GM19035 (cell line): Measurements from ENCODE around the gene MRPL54.

Source experiments
- ATAC-seq: cut with Tn5 transposase; IDR thresholded peaks from one replicate; pipeline ENCODE4 v1.9.1; 2021; ENCODE audit not compliant: unreplicated experiment

MRPL54 gene

DNA sequence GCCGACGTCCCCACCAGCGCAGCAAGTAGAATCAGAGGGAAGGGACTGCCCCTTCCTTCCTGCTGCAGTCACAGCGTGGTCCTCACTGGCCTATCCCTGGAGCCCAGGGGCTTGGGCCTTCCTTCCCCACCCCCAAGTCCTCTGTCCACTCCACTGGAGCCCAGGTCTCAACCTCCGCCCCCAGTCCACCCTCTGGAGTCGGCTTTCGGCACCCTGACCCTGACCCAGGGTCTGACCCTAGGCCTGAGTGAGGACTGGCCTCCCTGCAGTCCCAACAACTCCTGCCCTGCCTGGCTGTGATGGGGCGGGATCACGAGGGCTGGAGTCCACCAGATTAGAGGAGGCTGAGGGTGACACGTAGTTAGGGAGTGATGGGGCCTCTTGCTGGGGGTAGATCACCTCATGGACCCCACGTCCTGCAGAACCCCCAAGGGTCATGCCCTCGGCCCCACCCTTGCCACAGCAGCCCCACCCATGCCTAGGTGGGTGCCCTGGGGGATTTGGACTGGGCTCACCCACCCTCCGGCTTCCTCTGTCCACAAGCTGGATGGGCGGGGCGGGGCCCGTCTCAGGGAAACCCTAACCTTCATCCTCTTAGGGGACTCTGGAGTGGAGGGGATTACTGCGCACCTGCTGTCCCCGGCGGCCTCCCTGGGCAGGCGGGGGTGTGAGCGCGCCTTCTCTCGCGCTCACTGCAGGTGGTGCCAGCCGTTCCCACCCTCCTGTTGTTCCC, 5.7 kb downstream of the MRPL54 start:
- ATAC-seq = no peak

DNA sequence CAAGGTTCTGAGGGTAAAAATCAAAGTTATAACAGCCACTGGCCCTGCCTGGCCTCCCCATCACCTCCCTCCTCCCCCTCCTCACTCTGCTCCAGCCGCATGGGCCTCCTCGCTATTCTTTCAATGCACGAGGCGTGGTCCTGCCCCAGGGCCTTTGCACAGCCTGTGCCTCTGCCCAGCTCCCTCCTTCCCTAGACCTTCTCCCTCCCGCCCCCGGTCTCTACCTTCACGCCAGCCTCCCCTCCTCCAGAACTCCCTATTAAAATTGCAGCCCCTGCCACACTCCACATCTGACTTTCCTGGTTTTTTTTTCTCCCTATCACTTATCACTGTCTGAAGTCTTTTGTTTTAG, 6.2 kb downstream of the MRPL54 start:
- ATAC-seq = no peak

DNA sequence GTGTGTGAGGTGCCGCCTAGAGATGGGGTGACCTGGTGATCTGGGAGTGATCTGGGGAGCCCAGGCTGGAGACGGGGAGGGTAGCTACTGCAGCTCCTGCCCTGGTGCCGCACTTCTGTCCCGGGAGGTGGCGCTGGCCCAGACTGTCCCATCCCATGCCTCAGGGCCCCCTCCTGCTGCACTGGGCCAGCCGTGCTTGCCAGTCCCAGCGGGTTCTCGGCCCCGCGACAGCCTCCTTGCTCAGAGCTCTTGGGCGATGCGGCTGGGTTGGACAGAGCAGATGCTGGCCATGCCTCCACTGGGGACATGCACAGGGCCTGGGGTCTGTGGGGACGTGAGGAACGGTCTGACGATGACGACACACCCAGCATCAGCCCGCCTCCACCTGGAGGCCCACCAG, 7.0 kb downstream of the MRPL54 start:
- no peak for ATAC-seq

DNA sequence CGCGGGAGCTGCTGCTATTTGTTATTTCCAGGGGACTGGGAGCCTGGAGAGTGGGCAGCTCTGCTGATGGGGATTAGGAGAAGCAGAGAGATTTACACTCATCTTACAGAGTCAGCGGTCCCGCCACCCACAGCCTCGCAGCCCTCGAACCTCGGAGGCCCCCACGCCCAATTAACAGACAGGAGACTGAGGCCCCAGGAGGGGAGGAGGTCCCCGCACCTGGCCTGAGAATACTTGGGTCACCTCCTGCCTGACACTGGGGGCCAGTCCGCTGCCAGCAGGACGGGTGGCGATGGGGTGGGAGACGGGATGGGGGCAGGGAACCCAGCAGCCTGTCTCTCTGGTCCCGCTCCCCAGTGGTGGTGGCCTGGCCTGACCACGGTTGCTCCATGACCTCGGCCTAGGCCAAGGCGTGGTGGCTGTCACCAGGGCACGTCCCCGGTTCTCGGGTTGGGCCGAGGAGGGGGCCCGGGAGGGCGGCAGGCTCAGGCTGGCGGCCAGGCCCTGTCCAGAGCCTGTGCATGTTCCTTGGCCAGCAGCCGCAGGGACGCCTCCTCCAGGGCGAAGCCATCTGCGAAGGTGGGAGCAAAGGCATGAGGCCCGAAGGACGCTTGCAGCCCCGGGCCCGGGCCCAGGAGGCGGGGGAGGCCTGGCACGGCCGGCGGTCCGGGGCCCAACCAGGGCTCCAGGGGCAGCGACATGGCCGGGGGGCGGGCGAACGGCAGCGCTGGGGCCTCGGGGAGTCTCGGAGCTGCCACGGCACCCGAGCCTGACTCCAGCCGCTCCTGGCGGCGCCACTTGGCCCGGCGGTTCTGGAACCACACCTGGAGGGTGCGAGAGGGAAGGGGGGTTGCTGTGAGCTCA, 7.9 kb downstream of the MRPL54 start:
- no peak for ATAC-seq

DNA sequence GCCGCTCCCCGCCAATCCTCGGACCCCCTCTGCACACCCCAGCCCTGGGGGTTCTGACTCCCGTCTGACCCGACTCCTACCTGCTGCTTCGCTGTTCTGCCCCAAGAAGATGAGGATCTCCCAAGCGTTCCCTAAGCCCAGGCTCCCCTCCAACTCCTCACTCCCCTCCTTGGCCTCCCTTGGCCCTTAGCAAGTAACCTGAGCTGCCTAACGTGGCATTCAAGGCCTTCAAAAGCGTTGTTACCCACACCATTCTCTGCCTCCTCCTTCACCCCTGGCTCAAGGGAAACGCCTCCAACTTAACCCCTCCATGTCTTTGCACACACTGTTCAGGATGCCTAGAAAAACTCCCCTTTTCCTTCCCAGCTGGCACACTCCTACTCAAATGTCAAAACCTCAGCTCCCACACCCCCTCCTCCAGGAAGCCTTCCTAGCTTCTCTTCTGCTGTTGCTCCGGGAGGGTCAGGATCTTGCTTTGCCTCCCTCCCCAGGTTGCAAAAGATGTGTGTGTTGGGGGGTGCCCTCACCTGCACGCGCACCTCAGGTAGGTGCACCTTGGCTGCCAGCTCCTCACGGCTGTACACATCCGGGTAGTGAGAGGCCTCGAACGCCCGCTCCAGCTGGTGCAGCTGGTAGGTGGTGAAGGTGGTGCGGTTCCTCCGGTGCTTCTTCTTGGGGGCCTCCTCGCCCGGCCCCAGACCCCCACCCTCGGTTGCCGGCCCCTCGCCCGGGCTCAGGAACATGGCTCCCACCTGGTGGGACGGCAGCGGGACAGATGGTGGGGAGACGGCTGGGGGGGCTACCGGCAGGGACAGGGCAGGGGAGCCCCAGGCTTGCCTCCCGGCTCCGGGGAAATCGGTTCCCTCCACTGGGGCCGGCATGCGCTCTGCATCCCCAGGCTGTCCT, 8.8 kb downstream of the MRPL54 start:
- ATAC-seq = no peak

DNA sequence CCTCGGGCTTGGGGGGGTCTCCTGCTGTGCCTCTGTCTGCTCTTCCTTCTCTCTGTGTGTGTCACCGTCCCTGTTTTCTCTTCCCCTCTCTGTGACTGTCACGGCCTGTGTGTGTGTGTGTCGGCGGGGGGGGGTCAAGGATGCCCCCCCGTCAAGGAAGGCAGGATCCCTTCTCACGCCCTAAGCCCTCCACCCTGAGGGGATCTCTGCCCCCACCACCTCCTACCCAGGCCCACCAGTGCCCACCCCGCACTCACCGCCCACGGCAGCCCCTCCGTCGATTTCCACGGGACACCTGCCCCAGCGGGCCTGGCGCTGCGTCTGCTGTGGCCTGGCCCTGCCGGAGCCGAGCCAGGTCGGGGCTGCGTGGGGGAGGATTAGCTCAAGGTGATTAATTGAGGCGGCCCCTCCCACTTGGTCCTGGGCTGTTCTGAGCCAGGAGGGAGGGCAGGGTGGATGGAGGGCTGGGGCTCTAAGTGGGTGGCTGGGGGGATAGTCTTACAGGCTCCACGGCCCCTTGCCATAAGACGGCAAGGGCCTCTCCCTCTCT, 9.5 kb downstream of the MRPL54 start, which contains the start of gene RAX2:
Gene RAX2 (minus strand): TSS at position 323 of the 550 bp plus-strand sequence. CDS start 486 bp downstream, outside the sequence.
- ATAC-seq = no peak

DNA sequence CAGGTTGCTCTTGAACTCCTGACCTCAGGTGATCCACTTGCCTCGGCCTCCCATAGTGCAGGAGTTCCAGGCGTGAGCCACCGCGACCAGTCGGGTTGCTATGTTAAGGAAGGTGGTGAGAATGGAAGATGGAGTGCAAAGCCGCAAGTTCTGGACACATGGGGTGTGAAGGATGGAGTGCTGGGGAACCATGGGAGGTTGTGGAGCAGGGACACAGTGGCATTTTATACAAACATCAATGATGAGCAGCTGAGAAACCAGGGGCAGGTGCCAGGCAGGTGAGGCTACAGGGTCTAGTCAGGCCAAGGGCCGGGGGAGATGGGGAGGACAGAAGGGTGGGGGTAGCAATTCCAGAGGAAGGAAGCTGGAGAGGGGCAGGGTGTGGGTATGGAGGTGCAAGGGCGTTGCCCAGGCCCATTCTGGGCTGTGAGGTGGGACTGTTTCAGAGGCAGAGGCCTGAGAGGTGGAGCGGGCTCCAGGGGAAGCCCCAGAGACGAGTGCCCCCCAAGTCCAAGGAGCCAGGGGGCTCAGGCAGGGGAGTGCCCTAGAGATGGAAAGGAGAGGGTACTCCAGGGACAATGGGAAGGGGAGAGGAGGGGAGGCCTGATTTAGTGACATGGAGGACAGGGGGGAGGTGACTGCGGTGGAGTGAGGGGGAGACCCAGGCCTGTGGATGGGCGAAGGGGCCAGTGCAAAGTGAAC, 11.5 kb downstream of the MRPL54 start:
- no peak for ATAC-seq

DNA sequence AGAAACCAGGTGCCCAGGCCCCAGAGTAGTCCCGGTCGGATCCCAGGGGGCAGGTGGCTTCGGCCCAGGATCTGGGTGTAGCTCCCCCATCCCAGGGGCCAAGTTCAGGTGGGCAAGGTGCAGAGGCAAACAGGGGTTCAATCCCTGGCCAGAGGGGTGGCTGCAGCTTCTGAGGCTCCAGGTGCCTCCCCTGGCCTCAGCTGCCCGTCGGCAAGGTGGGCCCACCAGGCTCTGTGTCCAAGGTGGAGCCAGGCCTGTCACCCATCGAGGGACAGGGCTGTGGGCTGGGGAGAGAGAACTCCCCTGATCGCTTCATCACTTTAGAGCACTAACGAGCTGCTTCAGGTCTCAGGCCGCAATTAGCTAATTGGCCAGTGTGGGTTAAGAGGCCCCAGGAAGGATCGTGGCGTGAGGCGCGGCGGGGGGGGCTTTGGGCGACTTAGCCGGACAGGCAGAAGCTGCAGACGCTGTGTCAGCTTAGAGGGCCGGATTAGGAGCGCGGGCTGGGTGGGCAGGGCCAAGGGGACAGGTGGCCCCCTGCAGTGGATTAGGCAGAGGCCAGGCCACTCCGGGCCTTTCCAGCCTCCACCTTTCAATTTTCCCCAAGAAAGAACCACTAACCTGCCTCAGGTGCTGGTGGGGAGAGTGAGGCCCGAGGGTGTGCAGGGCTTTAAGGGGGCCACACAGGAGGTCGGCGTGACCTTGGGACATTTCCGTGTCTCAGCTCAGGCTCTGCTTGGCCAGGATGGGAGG, 12.3 kb downstream of the MRPL54 start:
- ATAC-seq = no peak

DNA sequence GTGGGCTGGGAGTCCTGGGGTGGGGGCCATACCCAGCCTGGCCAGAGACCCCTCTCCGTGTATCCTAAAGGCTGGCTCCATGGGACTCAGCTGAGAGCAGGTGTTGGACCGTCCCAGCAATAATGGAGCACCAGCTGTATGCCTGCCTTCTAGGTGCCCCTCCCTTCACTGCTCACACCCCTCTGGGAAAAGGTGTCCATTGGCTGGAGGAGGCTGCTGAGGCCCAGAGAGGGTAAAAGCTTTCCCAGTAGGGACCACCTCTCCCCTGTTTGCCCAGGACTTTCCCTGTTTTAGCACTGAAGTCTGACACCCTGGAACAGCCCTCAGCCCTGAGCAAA, 12.9 kb downstream of the MRPL54 start:
- no peak for ATAC-seq

DNA sequence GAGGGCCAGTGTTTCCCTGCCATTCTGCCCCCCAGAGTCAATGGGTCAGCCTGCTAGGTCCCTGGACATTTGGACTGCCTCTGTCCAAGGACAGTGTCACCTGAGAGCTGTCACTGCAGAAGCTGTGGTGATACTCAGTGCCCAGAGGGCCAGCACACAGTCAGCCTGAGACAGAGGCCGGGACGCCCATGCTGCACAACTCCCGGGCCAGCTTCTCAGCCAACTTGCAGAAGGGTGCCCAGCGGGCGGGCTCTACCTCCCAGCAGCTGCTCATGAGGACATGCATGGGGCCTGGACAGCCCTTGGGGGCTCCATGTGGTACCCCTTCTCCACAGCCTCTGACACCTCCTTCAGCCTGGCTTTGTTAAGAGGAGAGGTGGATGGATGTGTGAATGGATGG, 13.3 kb downstream of the MRPL54 start:
- ATAC-seq = no peak

DNA sequence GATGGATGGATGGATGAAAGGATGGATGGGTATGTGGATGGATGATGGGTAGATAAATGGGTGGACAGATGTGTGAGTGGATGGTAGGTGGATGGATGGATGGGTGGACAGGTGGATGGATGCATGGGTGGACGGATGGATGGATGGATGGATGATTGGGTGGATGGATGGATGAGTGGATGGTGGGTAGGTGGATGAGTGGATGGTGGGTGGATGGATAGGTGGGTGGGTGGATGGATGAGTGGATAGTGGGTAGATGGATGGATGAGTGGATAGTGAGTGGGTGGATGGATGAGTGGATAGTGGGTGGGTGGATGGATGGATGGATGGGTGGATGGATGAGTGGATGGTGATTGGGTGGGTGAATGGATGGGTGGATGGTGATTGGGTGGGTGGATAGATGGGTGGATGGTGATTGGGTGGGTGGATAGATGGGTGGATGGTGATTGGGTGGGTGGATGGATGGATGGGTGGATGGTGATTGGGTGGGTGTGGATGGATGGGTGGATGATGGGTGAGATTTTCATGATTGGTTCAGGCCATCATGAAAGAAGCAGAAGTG, 14.1 kb downstream of the MRPL54 start:
- ATAC-seq = no peak

DNA sequence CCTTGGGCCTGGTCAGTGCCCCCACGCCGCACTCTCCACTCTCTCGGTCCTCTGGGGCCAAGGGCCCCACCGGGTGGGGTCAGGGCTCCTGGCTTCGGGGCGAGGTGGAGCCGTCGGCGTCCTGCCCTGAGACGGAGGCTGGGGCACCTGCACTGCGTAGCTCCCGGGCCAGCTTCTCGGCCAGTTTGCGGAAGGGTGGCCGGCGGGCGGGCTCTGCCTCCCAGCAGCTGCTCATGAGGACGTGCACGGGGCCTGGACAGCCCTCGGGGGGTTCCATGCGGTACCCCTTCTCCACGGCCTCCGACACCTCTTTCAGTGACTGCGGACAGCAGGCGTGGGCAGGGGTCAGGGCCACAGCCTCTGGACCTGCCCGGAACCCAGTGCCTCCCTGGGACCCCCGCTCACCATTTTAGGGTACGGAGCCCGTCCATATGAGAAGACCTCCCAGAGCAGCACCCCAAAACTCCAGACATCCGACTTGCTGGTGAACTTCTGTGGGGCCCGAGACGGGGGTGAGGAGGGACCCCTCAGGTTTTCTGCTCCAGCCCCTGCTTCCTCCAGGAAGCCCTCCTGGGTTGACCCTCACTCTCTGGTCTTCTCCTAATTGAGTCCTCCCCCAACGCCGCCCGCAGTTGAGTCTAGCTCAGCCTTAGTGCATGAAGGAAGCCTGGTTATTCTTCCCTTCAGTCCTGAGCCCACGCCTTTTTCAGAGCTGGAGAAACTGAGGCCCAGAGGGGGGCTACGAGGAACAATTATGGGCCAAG, 15.8 kb downstream of the MRPL54 start:
- ATAC-seq = no peak

DNA sequence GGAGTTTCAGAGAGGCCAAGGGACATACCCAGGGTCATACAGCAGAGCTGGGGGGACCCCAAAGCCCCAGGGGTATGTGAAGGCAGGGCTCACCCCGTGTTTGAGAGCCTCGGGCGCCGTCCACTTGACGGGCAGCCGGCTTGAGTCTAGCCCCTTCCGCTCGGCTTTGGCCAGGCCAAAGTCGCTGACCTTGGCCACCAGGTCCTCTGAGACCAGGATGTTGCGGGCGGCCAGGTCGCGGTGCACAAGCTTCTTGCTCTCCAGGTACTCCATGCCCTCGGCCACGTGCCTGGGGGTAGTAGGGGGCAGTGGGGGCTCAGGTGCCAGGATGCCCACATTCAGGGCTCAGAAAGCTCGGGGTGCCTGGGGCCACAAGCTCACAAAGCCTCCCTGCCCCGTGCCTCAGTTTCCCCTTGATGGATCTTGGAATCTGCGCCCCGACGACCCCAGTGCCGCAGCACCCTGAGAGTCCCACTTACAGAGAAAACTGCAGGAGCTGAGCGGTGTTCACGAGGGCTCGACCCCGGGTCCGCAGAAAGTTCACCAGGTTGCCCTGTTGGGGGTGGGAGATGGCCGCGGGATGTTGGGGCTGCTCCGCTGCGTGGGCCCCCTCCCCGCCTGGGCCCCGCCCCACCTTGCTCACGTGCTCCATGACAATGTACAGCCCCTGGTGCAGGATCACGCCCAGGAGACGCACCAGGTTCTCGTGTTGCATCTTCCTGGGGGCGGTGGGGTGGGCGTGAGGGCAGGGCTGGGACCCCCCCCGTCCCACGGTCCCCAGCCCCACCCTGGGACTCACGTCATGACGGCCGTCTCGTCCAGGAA, 16.6 kb downstream of the MRPL54 start:
- ATAC-seq = no peak

DNA sequence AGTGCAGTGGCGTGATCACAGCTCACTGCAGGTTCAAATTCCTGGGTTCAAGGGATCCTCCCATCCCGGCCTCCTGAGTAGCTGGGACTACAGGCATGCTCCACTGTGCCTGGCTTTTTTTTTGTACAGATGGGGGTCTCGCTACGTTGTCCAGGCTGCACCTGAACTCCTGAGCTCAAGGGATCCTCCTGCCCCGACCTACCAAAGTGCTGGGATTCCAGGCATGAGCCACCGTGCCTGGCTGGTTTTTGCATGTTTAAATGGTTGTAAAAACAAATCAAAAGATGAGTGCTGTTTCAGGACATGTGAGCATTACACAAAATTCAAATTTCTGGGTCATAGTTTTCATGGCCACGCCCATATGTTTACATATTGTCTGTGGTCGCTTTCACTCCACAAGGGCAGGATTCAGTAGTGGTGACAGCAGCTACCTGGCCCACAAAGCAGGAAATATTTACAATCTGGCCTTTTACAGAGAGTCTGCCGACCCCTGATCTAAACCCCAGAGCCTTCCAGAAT, 18.4 kb downstream of the MRPL54 start:
- ATAC-seq = no peak

DNA sequence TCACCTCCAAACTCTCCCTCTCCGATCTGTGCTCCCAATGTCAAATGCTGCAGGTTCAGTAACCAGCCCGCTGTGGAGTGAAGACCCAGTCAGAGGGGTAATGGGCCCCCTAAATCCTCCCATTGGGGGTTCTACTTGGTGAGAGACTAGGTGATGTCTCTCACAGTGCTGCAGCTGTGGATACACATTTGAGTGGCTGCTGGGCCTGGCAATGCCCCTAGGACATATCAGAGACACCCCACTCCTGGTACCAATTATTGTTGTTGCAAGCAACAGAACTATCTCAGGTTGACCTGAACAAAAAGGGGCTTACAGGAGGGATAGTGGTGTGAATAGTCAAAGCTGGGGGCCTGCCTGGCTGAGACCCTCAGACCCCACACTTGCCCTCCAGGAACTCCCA, 19.1 kb downstream of the MRPL54 start:
- ATAC-seq = no peak

DNA sequence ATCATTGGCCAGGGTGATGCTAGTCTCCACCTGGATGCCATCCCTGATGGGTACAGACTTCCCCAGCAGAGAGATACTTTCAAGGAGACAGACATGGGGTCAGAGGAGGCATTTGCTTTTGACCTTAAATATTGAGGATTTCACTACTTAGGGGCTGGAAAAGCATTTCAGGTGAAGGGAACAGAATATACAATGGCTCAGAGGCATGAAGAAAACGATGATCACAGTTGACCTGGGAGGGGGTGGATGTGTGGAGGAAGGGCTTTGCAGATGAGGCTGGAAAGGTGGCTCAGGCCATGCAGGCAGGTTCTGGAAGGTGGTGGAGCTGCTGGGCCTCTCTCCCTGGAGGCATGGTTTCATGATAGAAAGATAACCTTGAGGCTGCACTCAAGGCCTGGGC, 19.8 kb downstream of the MRPL54 start:
- no peak for ATAC-seq

DNA sequence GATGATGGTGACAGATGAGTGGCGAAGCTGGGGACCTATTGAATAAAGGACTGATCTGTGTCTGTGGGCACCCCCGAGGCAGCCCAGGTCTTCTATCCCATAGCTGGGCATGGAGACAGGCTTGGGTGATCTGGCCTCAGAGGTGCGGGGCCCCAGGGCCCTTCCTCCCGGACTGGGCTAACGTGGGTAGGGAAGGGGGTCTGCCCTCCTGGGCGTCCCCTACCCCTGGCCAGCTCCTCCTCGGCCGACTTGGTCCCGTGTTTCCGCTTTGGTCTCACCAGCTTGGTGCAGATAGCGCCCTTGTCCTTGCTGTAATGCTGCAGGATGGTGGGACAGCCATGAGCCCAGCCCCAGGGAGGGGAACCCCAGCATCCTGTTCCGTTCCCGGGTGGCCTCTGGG, 20.4 kb downstream of the MRPL54 start:
- ATAC-seq = no peak
